Measurements from ENCODE around the gene KIF19.
"Not testable (repeated sequence)": the region's sequence is repeated elsewhere in the genome, so short reads cannot be mapped to it uniquely, and the experiment has no call there.

The KIF19 gene

DNA sequence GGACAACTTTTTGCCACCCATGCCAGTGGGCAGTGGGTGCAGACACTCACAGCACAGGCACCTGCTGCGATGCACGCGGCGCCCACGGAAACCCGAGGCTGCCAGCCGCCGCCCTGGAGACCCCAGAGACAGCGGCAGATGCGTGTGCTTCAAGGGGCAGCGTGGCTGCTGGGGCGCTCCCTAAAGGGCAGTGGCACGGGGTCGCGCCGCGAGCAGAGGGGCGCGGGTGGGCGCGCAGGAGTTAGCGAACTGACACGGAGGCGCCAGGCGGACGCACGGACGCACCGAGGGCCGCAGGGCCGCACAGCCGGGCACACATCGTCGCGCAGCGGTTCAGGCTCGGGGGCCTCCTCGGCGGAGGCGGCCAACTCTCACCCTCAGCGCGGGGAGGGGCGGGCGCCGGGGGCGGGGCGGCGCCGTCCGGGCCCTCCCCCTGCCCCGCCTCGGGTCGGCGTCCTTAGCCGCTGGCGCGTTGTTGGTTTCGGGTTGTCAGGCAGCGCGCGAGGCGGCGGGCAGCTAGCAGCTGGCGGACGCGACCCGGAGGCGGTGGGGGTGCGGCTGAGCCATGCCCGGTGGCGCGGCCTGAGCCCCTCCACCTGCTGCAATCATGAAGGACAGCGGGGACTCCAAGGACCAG, at the start of gene KIF19:
Gene KIF19, plus strand, starts transcription at position 484 of the 637 bp plus-strand sequence. Its CDS starts 124 bp downstream, at position 608.
- peak; percentile 52 for DNase-seq

DNA sequence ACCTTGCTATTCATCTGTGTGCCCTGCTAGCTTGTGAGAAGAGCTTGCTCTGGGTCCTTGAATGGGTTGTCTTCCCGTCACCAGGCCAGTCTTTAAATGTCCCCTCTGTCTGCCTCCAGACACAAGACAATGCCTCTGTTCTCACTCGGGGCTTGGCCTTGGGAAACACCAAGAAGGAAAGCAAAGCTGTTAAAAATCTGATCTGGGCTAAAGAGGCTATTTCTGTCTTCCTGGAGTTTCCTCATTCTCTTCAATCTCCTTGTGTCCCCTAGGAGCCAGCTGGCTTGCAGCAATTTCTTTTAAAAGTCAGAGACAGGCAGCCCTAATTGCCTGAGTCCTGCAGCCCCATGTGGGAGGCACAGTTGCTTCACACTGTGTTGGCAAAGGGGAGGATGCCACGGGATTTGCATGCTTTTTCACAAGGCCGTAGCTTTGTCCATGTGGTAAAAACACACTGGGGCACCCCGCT, 49.5 kb upstream of the KIF19 start:
- DNase-seq: no peak

GRCh38 chr17:74277935-74278334, 48.1 kb upstream of the KIF19 start:
- DNase-seq: no peak

DNA sequence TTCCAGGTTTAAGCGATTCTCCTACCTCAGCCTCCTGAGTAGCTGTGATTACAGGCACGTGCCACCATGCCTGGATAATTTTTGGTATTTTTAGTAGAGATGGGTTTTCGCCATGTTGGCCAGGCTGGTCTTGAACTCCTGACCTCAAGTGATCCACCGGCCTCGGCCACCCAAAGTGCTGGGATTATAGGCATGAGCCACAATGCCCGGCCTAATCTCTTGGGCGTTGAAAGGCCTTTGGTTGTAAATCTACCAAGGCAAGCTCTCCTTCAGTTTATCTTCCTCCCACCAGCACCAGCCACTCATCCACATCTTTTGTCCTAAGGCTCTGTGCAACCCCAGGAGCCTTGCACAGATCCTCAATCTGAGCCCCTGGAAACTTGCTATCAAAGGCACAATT, 46.4 kb upstream of the KIF19 start:
- not testable (repeated sequence) for DNase-seq

- DNase-seq: peak; percentile 33
Observed at GRCh38 chr17:74280093-74280513, 45.9 kb upstream of the KIF19 start.

- no peak for DNase-seq
Observed at GRCh38 chr17:74281799-74282198, 44.2 kb upstream of the KIF19 start.

- DNase-seq: not testable (repeated sequence)
Observed at GRCh38 chr17:74282274-74282586, 43.8 kb upstream of the KIF19 start.

GRCh38 chr17:74282587-74283370, 43.2 kb upstream of the KIF19 start:
- peak; percentile 29 for DNase-seq

DNA sequence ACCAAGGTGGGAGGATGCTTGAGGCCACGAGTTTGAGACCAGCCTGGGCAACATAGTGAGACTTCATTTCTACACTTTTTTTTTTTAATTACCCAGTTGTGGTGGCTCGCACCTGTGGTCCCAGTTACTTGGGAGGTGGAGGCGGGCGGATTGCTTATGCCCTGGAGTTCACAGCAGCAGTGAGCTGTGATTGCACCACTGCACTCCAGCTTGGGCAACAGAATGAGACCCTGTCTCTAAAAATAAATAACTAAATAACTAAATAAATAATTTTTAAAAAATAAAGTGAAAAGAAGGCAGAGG, 42.7 kb upstream of the KIF19 start:
- no peak for DNase-seq

DNA sequence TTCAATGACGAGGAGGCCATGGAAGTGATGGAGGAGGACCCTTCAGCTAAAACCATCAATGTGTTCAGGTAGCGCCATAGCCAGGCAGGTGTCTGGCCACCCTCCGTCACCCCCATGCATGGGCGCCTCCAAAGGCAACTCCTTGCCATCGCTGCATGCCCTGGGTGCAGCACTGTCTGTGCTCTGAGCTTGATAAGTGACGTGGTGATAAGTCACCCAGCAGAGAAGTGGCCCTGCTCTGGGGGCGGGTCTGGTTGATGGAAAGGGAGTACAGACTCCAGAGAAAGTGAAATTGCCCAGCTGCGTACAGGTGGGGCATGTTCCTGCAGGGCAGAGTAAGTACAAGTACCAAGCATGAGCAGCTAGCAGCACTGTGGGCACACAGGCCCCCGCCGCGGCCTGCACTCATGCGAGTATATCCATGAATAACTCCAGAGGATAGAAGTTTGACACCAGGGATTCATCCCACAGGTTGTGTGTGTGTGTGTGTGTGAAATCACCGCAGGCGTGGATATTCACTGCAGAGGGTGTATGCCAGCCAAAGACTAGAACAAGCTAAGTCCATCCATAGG, 38.9 kb upstream of the KIF19 start:
- no peak for DNase-seq

- no peak for DNase-seq
Observed at GRCh38 chr17:74288785-74289184, 37.2 kb upstream of the KIF19 start.

- no peak for DNase-seq
Observed at GRCh38 chr17:74289688-74290087, 36.3 kb upstream of the KIF19 start.

DNA sequence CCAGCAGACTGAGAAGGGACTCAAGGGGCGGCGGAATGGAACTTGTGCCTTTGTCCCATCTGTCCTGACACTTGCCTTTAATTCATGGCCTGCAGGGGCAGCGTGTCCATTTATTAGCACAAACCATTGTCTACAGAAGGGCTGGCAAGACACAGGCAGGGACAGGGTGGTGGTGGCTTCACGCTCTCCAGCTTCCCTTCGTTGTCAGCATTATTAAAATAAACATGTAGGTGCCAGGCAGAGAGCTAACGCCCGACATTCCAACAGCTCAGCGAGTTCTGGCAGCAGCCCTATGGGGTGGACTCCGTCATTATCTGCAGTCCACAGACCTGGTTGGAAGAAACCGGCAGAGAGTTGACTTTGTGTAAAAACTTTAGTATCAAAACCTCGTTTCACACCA, 35.7 kb upstream of the KIF19 start:
- no peak for DNase-seq

GRCh38 chr17:74292495-74292894, 33.5 kb upstream of the KIF19 start:
- DNase-seq: no peak

- no peak for DNase-seq
Observed at GRCh38 chr17:74295625-74296547, 30.1 kb upstream of the KIF19 start.

DNA sequence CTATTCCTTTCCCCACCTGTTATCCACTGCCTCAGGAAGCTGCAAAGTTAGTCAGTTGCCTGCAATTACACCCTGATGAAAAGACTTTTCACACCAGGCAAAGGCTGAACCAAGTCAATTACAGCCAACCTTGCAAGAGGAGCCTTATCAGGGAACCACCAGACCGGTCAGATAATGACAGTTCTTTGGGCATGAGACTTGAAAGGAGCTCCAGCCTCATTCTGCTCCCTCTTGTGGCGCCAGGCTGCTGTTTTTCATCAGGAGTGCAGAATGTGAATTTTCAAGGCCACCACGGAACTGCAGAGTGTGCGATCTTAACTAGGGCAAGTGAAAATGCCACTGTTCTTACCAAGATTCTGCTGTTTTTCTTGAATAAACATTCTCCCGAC, 29.5 kb upstream of the KIF19 start:
- no peak for DNase-seq

DNA sequence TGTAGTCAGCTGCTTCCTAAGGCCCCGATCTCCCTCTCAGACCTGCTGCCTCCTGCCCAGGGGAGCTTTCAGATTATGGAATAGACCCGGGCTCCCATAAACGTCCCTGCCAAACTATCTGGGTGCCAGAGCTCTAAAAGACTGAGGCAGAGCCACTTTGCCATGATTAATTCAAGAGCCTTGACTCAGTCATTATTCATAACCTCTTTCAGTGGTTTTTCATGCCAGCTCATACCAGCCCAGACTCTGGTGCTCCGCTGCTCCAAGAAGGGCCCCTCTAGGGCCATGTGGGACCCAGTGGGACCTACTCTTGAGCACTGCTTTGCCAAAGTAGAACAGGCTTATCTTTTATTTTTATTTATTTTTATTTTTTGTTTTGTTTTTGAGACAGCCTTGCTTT, 28.1 kb upstream of the KIF19 start:
- DNase-seq: no peak

DNA sequence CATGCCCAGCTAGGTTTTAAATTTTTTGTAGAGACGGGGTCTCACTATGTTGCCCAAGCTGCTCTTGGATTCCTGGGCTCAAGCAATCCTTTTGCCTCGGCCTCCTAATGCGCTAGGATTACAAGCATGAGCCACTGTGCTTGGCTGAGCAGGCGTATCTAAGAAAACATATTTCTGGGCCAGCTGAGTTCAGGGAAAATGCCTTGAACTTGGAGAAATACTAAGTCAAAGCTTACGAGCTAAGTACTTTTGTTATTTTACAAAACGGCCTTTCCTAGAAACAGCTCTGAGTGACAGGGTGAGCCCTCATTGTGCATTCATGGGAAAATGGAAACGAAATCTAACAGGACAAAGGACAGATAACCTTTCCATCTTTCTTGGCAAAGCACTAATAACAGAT, 27.2 kb upstream of the KIF19 start:
- no peak for DNase-seq

GRCh38 chr17:74299226-74300009, 26.6 kb upstream of the KIF19 start:
- no peak for DNase-seq

GRCh38 chr17:74303305-74303704, 22.7 kb upstream of the KIF19 start:
- no peak for DNase-seq

DNA sequence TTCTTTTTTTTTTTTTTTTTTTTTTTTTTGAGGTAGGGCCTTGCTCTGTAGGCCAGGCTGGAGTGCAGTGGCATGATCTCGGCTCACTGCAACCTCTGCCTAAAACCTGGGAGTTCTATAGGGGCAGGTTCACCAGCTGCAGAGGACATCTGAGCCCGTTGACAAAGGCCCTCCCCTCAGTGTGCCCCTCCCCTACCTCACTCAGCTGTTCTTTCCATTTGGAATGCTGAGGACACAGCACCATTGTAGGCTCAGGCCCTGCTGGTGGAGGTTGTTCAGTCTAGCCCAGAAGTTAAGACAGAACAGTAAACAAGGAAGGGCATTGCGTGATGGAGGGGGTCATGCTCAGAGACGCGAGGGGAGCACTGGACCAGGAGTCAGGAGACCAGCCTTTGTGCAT, 21.8 kb upstream of the KIF19 start:
- DNase-seq: no peak

GRCh38 chr17:74305865-74306654, 20.0 kb upstream of the KIF19 start:
- DNase-seq: no peak
